CD4-positive, CD25-positive, alpha-beta regulatory T cell (primary cell): ENCODE results near the gene CXCR6. TPM values are rescaled to one million over a fixed set of nuclear protein-coding genes. Genes with fewer than 3 reads are reported as not detected.

Experiments
- ATAC-seq, 2 donors: fragments of 150-1000 bp; cut with Tn5 transposase; one replicate each; pipeline ENCODE4 v1.10.0; 2021; ENCODE audit warnings: low read depth in 2 of 2, moderate number of reproducible peaks in 2 of 2, moderate library complexity in 1 of 2
- DNase-seq, 3 donors: peaks; one replicate each; pipeline versions ENCODE4 v3.0.0 to v3.0.0-alpha.2; 2012 to 2022; ENCODE audit warnings: mixed read lengths in 1 of 3
- H3K27ac ChIP-seq: one replicate; pipeline ENCODE4 v1.7.0; 2013; ENCODE audit warnings: mild to moderate bottlenecking, low read length; ENCODE audit not compliant: insufficient read depth, poor library complexity, severe bottlenecking
- H3K27me3 ChIP-seq: one replicate; pipeline ENCODE4 v1.7.0; 2013; ENCODE audit warnings: low read length; ENCODE audit not compliant: control insufficient read depth, insufficient read depth
- H3K36me3 ChIP-seq: one replicate; pipeline ENCODE4 v1.7.0; 2013; ENCODE audit warnings: mild to moderate bottlenecking, low read length, moderate library complexity; ENCODE audit not compliant: control insufficient read depth, insufficient read depth
- H3K4me1 ChIP-seq: 2 replicates; pipeline ENCODE4 v1.7.0; 2013; ENCODE audit warnings: mild to moderate bottlenecking, low read length; ENCODE audit not compliant: insufficient read depth, control insufficient read depth, poor library complexity, severe bottlenecking
- H3K4me3 ChIP-seq: one replicate; pipeline ENCODE4 v1.7.0; 2013; ENCODE audit warnings: low read depth, mild to moderate bottlenecking, low read length, moderate library complexity
- H3K9me3 ChIP-seq, 2 experiments: 1 replicate in 1 of 2; 2 replicates in 1 of 2; pipeline ENCODE4 v1.7.0; 2013; ENCODE audit warnings: low read length in 2 of 2, mild to moderate bottlenecking in 1 of 2, moderate library complexity in 1 of 2; ENCODE audit not compliant: control insufficient read depth in 2 of 2
- H3K27ac Mint-ChIP-seq, 3 donors: one replicate each; pipeline ENCODE4 v1.8.0; 2020 to 2022; ENCODE audit warnings: mild to moderate bottlenecking in 3 of 3, mixed read lengths in 3 of 3, moderate library complexity in 2 of 3
- H3K27me3 Mint-ChIP-seq: one replicate; pipeline ENCODE4 v1.8.0; 2022; ENCODE audit warnings: mild to moderate bottlenecking, mixed read lengths
- H3K36me3 Mint-ChIP-seq: one replicate; pipeline ENCODE4 v1.8.0; 2020; ENCODE audit warnings: mixed read lengths
- H3K4me1 Mint-ChIP-seq, 4 donors: one replicate each; pipeline ENCODE4 v1.8.0; 2020 to 2022; ENCODE audit warnings: mixed read lengths in 4 of 4, mild to moderate bottlenecking in 1 of 4
- H3K4me3 Mint-ChIP-seq, 4 donors: one replicate each; pipeline ENCODE4 v1.8.0; 2020 to 2022; ENCODE audit warnings: mild to moderate bottlenecking in 4 of 4, mixed read lengths in 4 of 4, moderate library complexity in 3 of 4
- H3K9me3 Mint-ChIP-seq, 7 donors: one replicate each; pipeline ENCODE4 v1.8.0; 2020 to 2022; ENCODE audit warnings: mixed read lengths in 7 of 7, mild to moderate bottlenecking in 3 of 7, moderate library complexity in 2 of 7
- polyA plus RNA-seq, 4 donors: library from polyadenylated mRNA; unstranded; fragments of 300-500 nt; fragmentation: Illumina TruSeq; gene quantifications; one replicate each; pipeline ENCODE4 v1.2.3, GENCODE V29; 2021
- total RNA-seq: library from RNA; stranded (reverse); gene quantifications from one replicate; pipeline ENCODE4 v1.2.3, GENCODE V29; 2022

The CXCR6 gene
- total and polyA plus RNA-seq, 5 donors from 2014 or later: 23.7 to 40.3 (median 25.5) TPM

- Histone ChIP-seq H3K4me1 (peaks cover 25% of the 10 kb centered on the region), H3K9me3 (no peaks in the 10 kb centered on the region), H3K36me3 (peaks cover 53% of the 10 kb centered on the region), H3K27ac (no peak overlapping the region), H3K4me3 (no peak overlapping the region), H3K27me3 (no peaks in the 10 kb centered on the region)
- no peak for ATAC-seq
- H3K27ac Mint-ChIP-seq: no peak overlapping the region
- H3K9me3 Mint-ChIP-seq: no peaks in the 10 kb centered on the region
- no peak overlapping the region for H3K4me3 Mint-ChIP-seq
- no peaks in the 10 kb centered on the region for H3K27me3 Mint-ChIP-seq
- peaks cover 11 to 40% (median 27%) of the 10 kb centered on the region in 4 donors for H3K4me1 Mint-ChIP-seq
- DNase-seq: no peak
- H3K36me3 Mint-ChIP-seq: peaks cover 44% of the 10 kb centered on the region
Measured at GRCh38 chr3:45938043-45938435, 5.2 kb upstream of the CXCR6 start.

GRCh38 chr3:45938864-45939263 is 4.4 kb upstream of the CXCR6 start:
- H3K4me1 ChIP-seq: peaks cover 34% of the 10 kb centered on the region
- H3K27ac ChIP-seq: no peak overlapping the region
- Mint-ChIP-seq H3K27ac (peak overlapping the region in 2 of 3 donors; percentile 65 to 84), H3K4me3 (no peak overlapping the region), H3K9me3 (no peaks in the 10 kb centered on the region), H3K4me1 (peaks cover 14 to 47% (median 35%) of the 10 kb centered on the region in 4 donors), H3K36me3 (peaks cover 36% of the 10 kb centered on the region), H3K27me3 (no peaks in the 10 kb centered on the region)
- peaks cover 49% of the 10 kb centered on the region for H3K36me3 ChIP-seq
- peak; percentile 65 to 95 (median 84) for DNase-seq
- no peak overlapping the region for H3K4me3 ChIP-seq
- H3K9me3 ChIP-seq: no peaks in the 10 kb centered on the region
- ATAC-seq: peak; percentile 66 to 71
- H3K27me3 ChIP-seq: no peaks in the 10 kb centered on the region

- H3K36me3 ChIP-seq: peaks cover 44% of the 10 kb centered on the region
- peaks cover 14 to 47% (median 36%) of the 10 kb centered on the region in 4 donors for H3K4me1 Mint-ChIP-seq
- H3K36me3 Mint-ChIP-seq: peaks cover 32% of the 10 kb centered on the region
- no peak overlapping the region for H3K27ac ChIP-seq
- H3K4me1 ChIP-seq: peaks cover 39% of the 10 kb centered on the region
- no peaks in the 10 kb centered on the region for H3K27me3 Mint-ChIP-seq
- H3K27ac Mint-ChIP-seq: peak overlapping the region; percentile 11 to 84 (median 31)
- H3K4me3 Mint-ChIP-seq: peak overlapping the region in 1 of 4 donors; percentile 29
- H3K9me3 Mint-ChIP-seq: no peaks in the 10 kb centered on the region
- no peaks in the 10 kb centered on the region for H3K27me3 ChIP-seq
- no peaks in the 10 kb centered on the region for H3K9me3 ChIP-seq
- no peak overlapping the region for H3K4me3 ChIP-seq
- DNase-seq (no peak), ATAC-seq (no peak)
Measured at GRCh38 chr3:45939341-45939771, 3.9 kb upstream of the CXCR6 start.

GRCh38 chr3:45940004-45940780 is 3.1 kb upstream of the CXCR6 start:
- Mint-ChIP-seq H3K4me3 (no peak overlapping the region), H3K36me3 (peaks cover 31% of the 10 kb centered on the region), H3K9me3 (no peaks in the 10 kb centered on the region), H3K27ac (peak overlapping the region in 2 of 3 donors; percentile 11 to 24), H3K27me3 (no peaks in the 10 kb centered on the region), H3K4me1 (peaks cover 22 to 55% (median 43%) of the 10 kb centered on the region in 4 donors)
- H3K36me3 ChIP-seq: peaks cover 35% of the 10 kb centered on the region
- DNase-seq (no peak), ATAC-seq (no peak)
- H3K4me3 ChIP-seq: no peak overlapping the region
- H3K9me3 ChIP-seq: no peaks in the 10 kb centered on the region
- no peaks in the 10 kb centered on the region for H3K27me3 ChIP-seq
- peaks cover 47% of the 10 kb centered on the region for H3K4me1 ChIP-seq
- H3K27ac ChIP-seq: no peak overlapping the region

GRCh38 chr3:45940781-45941365 is 2.4 kb upstream of the CXCR6 start:
- H3K4me1 ChIP-seq: peaks cover 54% of the 10 kb centered on the region
- DNase-seq (no peak), ATAC-seq (no peak)
- H3K4me3 ChIP-seq: no peak overlapping the region
- peaks cover 23 to 62% (median 48%) of the 10 kb centered on the region in 4 donors for H3K4me1 Mint-ChIP-seq
- H3K36me3 ChIP-seq: peaks cover 34% of the 10 kb centered on the region
- H3K9me3 Mint-ChIP-seq: no peaks in the 10 kb centered on the region
- H3K36me3 Mint-ChIP-seq: peaks cover 31% of the 10 kb centered on the region
- no peaks in the 10 kb centered on the region for H3K9me3 ChIP-seq
- no peaks in the 10 kb centered on the region for H3K27me3 ChIP-seq
- H3K27ac Mint-ChIP-seq: peak overlapping the region in 2 of 3 donors; percentile 24 to 88
- no peak overlapping the region for H3K27ac ChIP-seq
- no peaks in the 10 kb centered on the region for H3K27me3 Mint-ChIP-seq
- no peak overlapping the region for H3K4me3 Mint-ChIP-seq

- peak overlapping the region; percentile 88 to 92 (median 88) for H3K27ac Mint-ChIP-seq
- no peaks in the 10 kb centered on the region for H3K27me3 Mint-ChIP-seq
- no peak for DNase-seq
- H3K9me3 ChIP-seq: no peaks in the 10 kb centered on the region
- H3K27me3 ChIP-seq: no peaks in the 10 kb centered on the region
- H3K9me3 Mint-ChIP-seq: no peaks in the 10 kb centered on the region
- no peak for ATAC-seq
- peak overlapping the region; percentile 39 for H3K27ac ChIP-seq
- peak overlapping the region in 3 of 4 donors; percentile 29 to 80 (median 44) for H3K4me3 Mint-ChIP-seq
- peaks cover 34% of the 10 kb centered on the region for H3K36me3 Mint-ChIP-seq
- H3K36me3 ChIP-seq: peaks cover 33% of the 10 kb centered on the region
- H3K4me1 Mint-ChIP-seq: peaks cover 29 to 74% (median 55%) of the 10 kb centered on the region in 4 donors
- no peak overlapping the region for H3K4me3 ChIP-seq
- peaks cover 62% of the 10 kb centered on the region for H3K4me1 ChIP-seq
Measured at GRCh38 chr3:45942051-45942825, 1.0 kb upstream of the CXCR6 start.

- Histone ChIP-seq H3K4me1 (peaks cover 68% of the 10 kb centered on the region), H3K4me3 (peak overlapping the region; percentile 75), H3K9me3 (no peaks in the 10 kb centered on the region), H3K36me3 (peaks cover 47% of the 10 kb centered on the region), H3K27me3 (no peaks in the 10 kb centered on the region), H3K27ac (peak overlapping the region; percentile 72)
- DNase-seq (peak; percentile 19 to 55 (median 36)), ATAC-seq (peak; percentile 22 to 29)
- Mint-ChIP-seq H3K9me3 (no peaks in the 10 kb centered on the region), H3K27ac (peak overlapping the region; percentile 71 to 85 (median 74)), H3K27me3 (no peaks in the 10 kb centered on the region), H3K4me1 (peaks cover 24 to 85% (median 58%) of the 10 kb centered on the region in 4 donors), H3K4me3 (peak overlapping the region; percentile 71 to 81 (median 77)), H3K36me3 (peaks cover 49% of the 10 kb centered on the region)
Measured at GRCh38 chr3:45944830-45945620, 1.8 kb downstream of the CXCR6 start.
